Neural cell (in vitro differentiated cells): ENCODE data around the gene USP12. TPM values are rescaled to one million over a fixed set of nuclear protein-coding genes. Genes with fewer than 3 reads are reported as not detected.

Source experiments
- H2AFZ ChIP-seq: fragments of 200-600, 300-800 bp; sonication (generic), shearing (Covaris generic); 2 replicates; pipeline ENCODE4 v1.6.0; 2014; ENCODE audit warnings: low read depth, mild to moderate bottlenecking, antibody characterized with exemption, low read length, moderate library complexity
- H3F3A ChIP-seq: fragments of 200-600 bp; shearing (Covaris generic); 2 replicates; pipeline ENCODE4 v1.6.1; 2016; ENCODE audit warnings: mild to moderate bottlenecking, moderate library complexity, mixed read lengths, antibody characterized with exemption, low read length; ENCODE audit not compliant: insufficient read depth, poor library complexity, severe bottlenecking
- H3K27ac ChIP-seq: fragments of 200-600, 300-800 bp; sonication (generic), shearing (Covaris generic); 2 replicates; pipeline ENCODE4 v1.5.1; 2014; ENCODE audit warnings: mild to moderate bottlenecking, low read length, moderate library complexity
- H3K27me3 ChIP-seq: fragments of 300-800, 200-600 bp; sonication (generic), shearing (Covaris generic); 2 replicates; pipeline ENCODE4 v1.6.0; 2014; ENCODE audit warnings: mild to moderate bottlenecking, low read depth, low read length, moderate library complexity; ENCODE audit not compliant: insufficient read depth
- H3K36me3 ChIP-seq: fragments of 300-800, 200-600 bp; sonication (generic), shearing (Covaris generic); 2 replicates; pipeline ENCODE4 v1.5.1; 2014; ENCODE audit warnings: mild to moderate bottlenecking, antibody characterized with exemption, low read length, moderate library complexity; ENCODE audit not compliant: insufficient read depth
- H3K4me2 ChIP-seq: fragments of 300-800, 200-600 bp; sonication (generic), shearing (Covaris generic); 2 replicates; pipeline ENCODE4 v1.6.0; 2014; ENCODE audit warnings: mild to moderate bottlenecking, low read length
- H3K4me3 ChIP-seq: fragments of 300-800, 200-600 bp; sonication (generic), shearing (Covaris generic); 2 replicates; pipeline ENCODE4 v1.5.1; 2014; ENCODE audit warnings: mild to moderate bottlenecking, low read length, moderate library complexity
- H3K79me2 ChIP-seq: fragments of 200-600 bp; shearing (Covaris generic); replicated peaks from 2 replicates; pipeline ENCODE4 v1.6.0; 2014; ENCODE audit warnings: mild to moderate bottlenecking, low read length, moderate library complexity; ENCODE audit not compliant: insufficient read depth
- H3K9ac ChIP-seq: fragments of 300-800, 200-600 bp; sonication (generic), shearing (Covaris generic); 2 replicates; pipeline ENCODE4 v1.6.1; 2016; ENCODE audit warnings: mild to moderate bottlenecking, low read length, mixed read lengths
- H3K9me2 ChIP-seq: fragments of 200-600 bp; shearing (Covaris generic); 2 replicates; pipeline ENCODE4 v1.6.1; 2016; ENCODE audit warnings: mild to moderate bottlenecking, low read length, mixed read lengths; ENCODE audit not compliant: insufficient read depth
- H3K9me3 ChIP-seq: fragments of 200-600, 300-800 bp; sonication (generic), shearing (Covaris generic); 2 replicates; pipeline ENCODE4 v1.6.1; 2016; ENCODE audit warnings: mild to moderate bottlenecking, mixed run types, low read length, moderate library complexity, mixed read lengths
- H4K20me1 ChIP-seq: fragments of 200-600 bp; shearing (Covaris generic); 2 replicates; pipeline ENCODE4 v1.6.1; 2016; ENCODE audit warnings: mild to moderate bottlenecking, mixed run types; ENCODE audit not compliant: insufficient read depth
- EP300 ChIP-seq: fragments of 450-650 bp; conservative IDR thresholded peaks from 2 replicates; pipeline ENCODE4 v1.6.1; 2014; ENCODE audit warnings: antibody characterized with exemption, mild to moderate bottlenecking, moderate library complexity; ENCODE audit not compliant: poor library complexity, severe bottlenecking
- EZH2 ChIP-seq: fragments of 200-600, 300-800 bp; shearing (Covaris generic), sonication (generic); IDR thresholded peaks from 2 replicates; pipeline ENCODE4 v1.6.1; 2014; ENCODE audit warnings: antibody characterized with exemption, low read length, borderline replicate concordance, mild to moderate bottlenecking; ENCODE audit not compliant: insufficient read depth, poor library complexity, severe bottlenecking
- MXI1 ChIP-seq: fragments of 450-650 bp; conservative IDR thresholded peaks from 2 replicates; pipeline ENCODE4 v1.6.1; 2014; ENCODE audit warnings: antibody characterized with exemption, mild to moderate bottlenecking; ENCODE audit not compliant: poor library complexity, severe bottlenecking
- POLR2AphosphoS5 ChIP-seq: IDR thresholded peaks from 2 replicates; pipeline ENCODE4 v1.6.1; 2012
- RAD21 ChIP-seq: fragments of 450-650 bp; conservative IDR thresholded peaks from 2 replicates; pipeline ENCODE4 v1.6.1; 2014; ENCODE audit warnings: antibody characterized with exemption, mild to moderate bottlenecking, moderate library complexity
- SMC3 ChIP-seq: fragments of 450-650 bp; conservative IDR thresholded peaks from 2 replicates; pipeline ENCODE4 v1.6.1; 2014; ENCODE audit warnings: antibody characterized with exemption, mild to moderate bottlenecking, moderate library complexity; ENCODE audit not compliant: poor library complexity
- TAF1 ChIP-seq: IDR thresholded peaks from 2 replicates; pipeline ENCODE4 v1.6.1; 2012; ENCODE audit warnings: low read depth
- polyA plus RNA-seq: library from polyadenylated mRNA; depleted of rRNA; stranded (reverse); fragments of >200 nt; gene quantifications from 2 replicates; pipeline ENCODE4 v1.2.3, GENCODE V29; 2014
- TF ChIP-seq, protein P1 (sequence below): fragments of 450-650 bp; IDR thresholded peaks from 2 replicates; pipeline ENCODE4 v1.5.1; 2014; ENCODE audit warnings: antibody characterized with exemption, mild to moderate bottlenecking, moderate library complexity; ENCODE audit not compliant: poor library complexity, severe bottlenecking
- TF ChIP-seq, protein P2 (sequence below): IDR thresholded peaks from 2 replicates; pipeline ENCODE4 v1.6.1; 2012; ENCODE audit warnings: borderline replicate concordance

USP12 gene
- polyA plus RNA-seq, 1 donor from 2014 or later, result 26.2 TPM

DNA sequence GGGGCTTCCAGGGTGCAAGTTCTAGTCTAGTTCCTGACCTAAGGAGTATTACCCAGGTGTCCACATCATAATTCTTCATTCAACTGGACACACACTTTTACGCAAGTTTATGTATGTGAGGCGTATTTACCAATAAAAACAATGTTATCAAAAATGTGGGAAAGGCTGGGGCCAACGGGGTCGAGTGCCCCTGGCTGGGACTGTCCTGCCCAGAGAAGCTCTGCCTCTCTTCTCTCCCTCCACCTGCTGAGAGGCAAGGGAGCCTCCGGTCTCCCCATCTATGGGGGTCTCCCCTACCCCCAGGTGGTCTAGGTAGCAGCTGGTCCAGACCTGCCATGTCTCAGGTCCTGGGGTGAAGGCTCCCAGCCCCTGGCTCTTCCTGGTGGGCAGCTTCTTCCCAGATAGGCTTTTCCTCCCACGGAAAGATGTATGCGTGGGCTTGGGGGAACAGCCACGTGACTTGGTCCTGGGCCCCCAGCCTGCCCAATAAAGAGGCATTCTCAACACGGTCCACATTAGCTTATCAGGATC is 132.4 kb downstream of the USP12 start:
- H3K79me2 ChIP-seq, result no peaks in the 10 kb centered on the region
- H3K4me3 ChIP-seq, result no peak overlapping the region
- no peak overlapping the region for H3K9ac ChIP-seq
- no peak overlapping the region for H2AFZ ChIP-seq
- H3K27ac ChIP-seq, result no peak overlapping the region
- H3K9me3 ChIP-seq, result no peaks in the 10 kb centered on the region
- no peak overlapping the region for H3K4me2 ChIP-seq
- H3F3A ChIP-seq, result no peaks in the 10 kb centered on the region
- H3K36me3 ChIP-seq, result no peaks in the 10 kb centered on the region
- no peaks in the 10 kb centered on the region for H4K20me1 ChIP-seq
- TF ChIP-seq MXI1, result no peak
- TF ChIP-seq EP300, result no peak
- TF ChIP-seq, protein P1, sequence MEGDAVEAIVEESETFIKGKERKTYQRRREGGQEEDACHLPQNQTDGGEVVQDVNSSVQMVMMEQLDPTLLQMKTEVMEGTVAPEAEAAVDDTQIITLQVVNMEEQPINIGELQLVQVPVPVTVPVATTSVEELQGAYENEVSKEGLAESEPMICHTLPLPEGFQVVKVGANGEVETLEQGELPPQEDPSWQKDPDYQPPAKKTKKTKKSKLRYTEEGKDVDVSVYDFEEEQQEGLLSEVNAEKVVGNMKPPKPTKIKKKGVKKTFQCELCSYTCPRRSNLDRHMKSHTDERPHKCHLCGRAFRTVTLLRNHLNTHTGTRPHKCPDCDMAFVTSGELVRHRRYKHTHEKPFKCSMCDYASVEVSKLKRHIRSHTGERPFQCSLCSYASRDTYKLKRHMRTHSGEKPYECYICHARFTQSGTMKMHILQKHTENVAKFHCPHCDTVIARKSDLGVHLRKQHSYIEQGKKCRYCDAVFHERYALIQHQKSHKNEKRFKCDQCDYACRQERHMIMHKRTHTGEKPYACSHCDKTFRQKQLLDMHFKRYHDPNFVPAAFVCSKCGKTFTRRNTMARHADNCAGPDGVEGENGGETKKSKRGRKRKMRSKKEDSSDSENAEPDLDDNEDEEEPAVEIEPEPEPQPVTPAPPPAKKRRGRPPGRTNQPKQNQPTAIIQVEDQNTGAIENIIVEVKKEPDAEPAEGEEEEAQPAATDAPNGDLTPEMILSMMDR, result no peak
- TF ChIP-seq EZH2, result no peak
- no peak for TF ChIP-seq TAF1
- no peak for TF ChIP-seq RAD21
- no peak for TF ChIP-seq POLR2AphosphoS5
- TF ChIP-seq SMC3, result no peak
- TF ChIP-seq, protein P2, sequence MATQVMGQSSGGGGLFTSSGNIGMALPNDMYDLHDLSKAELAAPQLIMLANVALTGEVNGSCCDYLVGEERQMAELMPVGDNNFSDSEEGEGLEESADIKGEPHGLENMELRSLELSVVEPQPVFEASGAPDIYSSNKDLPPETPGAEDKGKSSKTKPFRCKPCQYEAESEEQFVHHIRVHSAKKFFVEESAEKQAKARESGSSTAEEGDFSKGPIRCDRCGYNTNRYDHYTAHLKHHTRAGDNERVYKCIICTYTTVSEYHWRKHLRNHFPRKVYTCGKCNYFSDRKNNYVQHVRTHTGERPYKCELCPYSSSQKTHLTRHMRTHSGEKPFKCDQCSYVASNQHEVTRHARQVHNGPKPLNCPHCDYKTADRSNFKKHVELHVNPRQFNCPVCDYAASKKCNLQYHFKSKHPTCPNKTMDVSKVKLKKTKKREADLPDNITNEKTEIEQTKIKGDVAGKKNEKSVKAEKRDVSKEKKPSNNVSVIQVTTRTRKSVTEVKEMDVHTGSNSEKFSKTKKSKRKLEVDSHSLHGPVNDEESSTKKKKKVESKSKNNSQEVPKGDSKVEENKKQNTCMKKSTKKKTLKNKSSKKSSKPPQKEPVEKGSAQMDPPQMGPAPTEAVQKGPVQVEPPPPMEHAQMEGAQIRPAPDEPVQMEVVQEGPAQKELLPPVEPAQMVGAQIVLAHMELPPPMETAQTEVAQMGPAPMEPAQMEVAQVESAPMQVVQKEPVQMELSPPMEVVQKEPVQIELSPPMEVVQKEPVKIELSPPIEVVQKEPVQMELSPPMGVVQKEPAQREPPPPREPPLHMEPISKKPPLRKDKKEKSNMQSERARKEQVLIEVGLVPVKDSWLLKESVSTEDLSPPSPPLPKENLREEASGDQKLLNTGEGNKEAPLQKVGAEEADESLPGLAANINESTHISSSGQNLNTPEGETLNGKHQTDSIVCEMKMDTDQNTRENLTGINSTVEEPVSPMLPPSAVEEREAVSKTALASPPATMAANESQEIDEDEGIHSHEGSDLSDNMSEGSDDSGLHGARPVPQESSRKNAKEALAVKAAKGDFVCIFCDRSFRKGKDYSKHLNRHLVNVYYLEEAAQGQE, result no peak
- no peaks in the 10 kb centered on the region for H3K9me2 ChIP-seq
- no peaks in the 10 kb centered on the region for H3K27me3 ChIP-seq

- no peak overlapping the region for H3K9ac ChIP-seq
- TF ChIP-seq SMC3, result no peak
- TF ChIP-seq, protein P2, result no peak
- no peak for TF ChIP-seq RAD21
- no peak for TF ChIP-seq POLR2AphosphoS5
- no peak for TF ChIP-seq TAF1
- TF ChIP-seq EP300, result no peak
- TF ChIP-seq EZH2, result no peak
- TF ChIP-seq, protein P1, result no peak
- TF ChIP-seq MXI1, result no peak
- no peaks in the 10 kb centered on the region for H3K27me3 ChIP-seq
- H2AFZ ChIP-seq, result no peak overlapping the region
- no peak overlapping the region for H3K27ac ChIP-seq
- no peak overlapping the region for H3K4me2 ChIP-seq
- no peaks in the 10 kb centered on the region for H3K9me2 ChIP-seq
- no peaks in the 10 kb centered on the region for H3F3A ChIP-seq
- no peaks in the 10 kb centered on the region for H3K79me2 ChIP-seq
- H3K4me3 ChIP-seq, result no peak overlapping the region
- no peaks in the 10 kb centered on the region for H3K9me3 ChIP-seq
- H4K20me1 ChIP-seq, result no peaks in the 10 kb centered on the region
- H3K36me3 ChIP-seq, result no peaks in the 10 kb centered on the region
Measured at GRCh38 chr13:27038323-27038722, 133.3 kb downstream of the USP12 start.
